ENCODE data around the gene SLC46A1.

The SLC46A1 gene

DNA sequence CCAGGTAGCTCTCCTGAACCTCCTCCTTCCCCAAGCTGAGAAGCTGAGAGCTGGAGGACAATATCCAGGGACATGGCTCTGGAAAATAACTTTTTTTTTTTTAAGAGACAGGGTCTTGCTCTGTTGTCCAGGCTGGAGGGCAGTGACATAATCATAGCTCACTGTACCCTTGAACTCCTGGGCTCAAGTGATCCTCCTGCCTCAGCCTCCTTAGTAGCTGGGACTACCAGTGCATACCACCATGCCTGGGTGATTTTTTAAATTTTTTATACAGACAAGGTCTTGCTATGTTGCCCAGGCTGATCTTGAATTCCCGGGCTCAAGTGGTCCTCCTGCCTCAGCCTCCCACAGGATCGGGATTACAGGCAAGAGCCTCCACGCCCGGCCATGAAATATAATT lies 6.2 kb downstream of the SLC46A1 start:
- peaks cover 0 to 2% of the 10 kb centered on the region in 2 experiments for H3K36me3 ChIP-seq (ENCODE audit: control insufficient read depth in 1 of 2, insufficient read depth in 2 of 2, low read length in 2 of 2)
- H3K27ac ChIP-seq (ENCODE audit: low read depth, low read length), result no peak overlapping the region
- no peak overlapping the region for H3K23ac ChIP-seq (ENCODE audit: low read length)
- H2BK5ac ChIP-seq (ENCODE audit: low read depth, low read length, poor library complexity), result no peak overlapping the region
- H4K8ac ChIP-seq (ENCODE audit: low read depth, low read length), result no peak overlapping the region
- no peak overlapping the region for H3K4ac ChIP-seq (ENCODE audit: low read depth, low read length)
- peaks cover 3% of the 10 kb centered on the region for H3K79me1 ChIP-seq (ENCODE audit: low read length)
- no peak overlapping the region for H3K4me3 ChIP-seq (ENCODE audit: low read depth, low read length)
- no peak overlapping the region for H4K12ac ChIP-seq (ENCODE audit: low read depth, low read length)
- no peak overlapping the region for H3K9ac ChIP-seq (ENCODE audit: low read length)
- no peak overlapping the region for H3K4me2 ChIP-seq (ENCODE audit: low read length)
- H2BK12ac ChIP-seq (ENCODE audit: low read length), result no peak overlapping the region
- DNase-seq, result no peak
- H3K4me1 ChIP-seq (ENCODE audit: control insufficient read depth in 1 of 2, insufficient read depth in 2 of 2, low read length in 2 of 2), result peaks cover 16 to 20% of the 10 kb centered on the region in 2 experiments
- no peak overlapping the region for H2AK5ac ChIP-seq (ENCODE audit: low read length)
- no peak overlapping the region for H2BK120ac ChIP-seq (ENCODE audit: insufficient read depth, low read length, poor library complexity)
- H2AFZ ChIP-seq (ENCODE audit: insufficient read depth, low read length, poor library complexity), result no peak overlapping the region
- H3K79me2 ChIP-seq (ENCODE audit: control insufficient read depth, insufficient read depth, low read length, poor library complexity), result no peaks in the 10 kb centered on the region
- WGBS (ENCODE audit: extremely low coverage, insufficient coverage, insufficient read length), result no CpG with 5 or more reads among the region's 4 CpGs
- H3K27me3 ChIP-seq (ENCODE audit: insufficient read depth, low read length), result no peaks in the 10 kb centered on the region
- no peak overlapping the region for H4K91ac ChIP-seq (ENCODE audit: low read depth, low read length)
- no peaks in the 10 kb centered on the region for H3K9me3 ChIP-seq (ENCODE audit: insufficient read depth, low read depth, low read length)
- no peak overlapping the region for H3K14ac ChIP-seq (ENCODE audit: low read length)
- H3K18ac ChIP-seq (ENCODE audit: low read length), result no peak overlapping the region

DNA sequence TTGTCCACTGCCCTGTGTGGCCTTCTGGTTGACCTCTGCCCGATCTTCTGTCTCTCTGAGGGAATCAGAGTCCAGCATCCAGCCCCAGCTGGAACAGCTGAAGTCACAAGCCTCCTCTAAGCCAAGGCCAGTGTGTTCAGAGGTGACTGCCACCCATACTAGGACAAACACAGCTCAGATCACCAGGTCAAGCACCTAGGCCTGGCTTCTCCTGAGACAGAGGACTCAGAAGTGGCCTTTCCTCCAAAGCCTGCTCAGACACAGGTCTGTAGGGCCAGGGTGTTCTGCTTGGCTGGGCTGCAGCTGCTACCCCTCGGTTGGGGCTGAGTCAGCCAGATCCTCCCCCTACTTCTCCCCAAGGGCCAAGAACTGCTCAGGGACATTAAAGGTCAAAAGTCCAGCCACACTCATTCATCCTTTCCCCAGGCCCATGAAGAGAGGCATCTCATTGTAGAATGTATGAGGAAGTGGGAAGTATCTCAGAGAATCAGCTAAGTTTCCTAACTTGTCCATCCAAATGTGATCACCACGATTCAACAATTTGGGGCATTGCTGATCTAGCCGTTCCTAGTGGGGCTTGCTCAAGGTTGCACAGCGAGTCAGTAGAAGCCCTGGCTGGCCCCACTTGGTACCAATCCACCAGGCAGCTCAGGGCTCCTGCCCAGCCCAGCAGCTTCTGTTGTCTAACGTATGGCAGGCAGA lies 7.6 kb downstream of the SLC46A1 start:
- no peak overlapping the region for H2BK12ac ChIP-seq (ENCODE audit: low read length)
- no peak overlapping the region for H3K23ac ChIP-seq (ENCODE audit: low read length)
- no peak overlapping the region for H4K8ac ChIP-seq (ENCODE audit: low read depth, low read length)
- H3K79me2 ChIP-seq (ENCODE audit: control insufficient read depth, insufficient read depth, low read length, poor library complexity), result no peaks in the 10 kb centered on the region
- peaks cover 0 to 2% of the 10 kb centered on the region in 2 experiments for H3K36me3 ChIP-seq (ENCODE audit: control insufficient read depth in 1 of 2, insufficient read depth in 2 of 2, low read length in 2 of 2)
- no peak overlapping the region for H3K4ac ChIP-seq (ENCODE audit: low read depth, low read length)
- H4K12ac ChIP-seq (ENCODE audit: low read depth, low read length), result no peak overlapping the region
- no peaks in the 10 kb centered on the region for H3K27me3 ChIP-seq (ENCODE audit: insufficient read depth, low read length)
- H4K91ac ChIP-seq (ENCODE audit: low read depth, low read length), result no peak overlapping the region
- no peak overlapping the region for H3K27ac ChIP-seq (ENCODE audit: low read depth, low read length)
- no peak overlapping the region for H2BK5ac ChIP-seq (ENCODE audit: low read depth, low read length, poor library complexity)
- H3K79me1 ChIP-seq (ENCODE audit: low read length), result peaks cover 3% of the 10 kb centered on the region
- H3K18ac ChIP-seq (ENCODE audit: low read length), result no peak overlapping the region
- no peak overlapping the region for H3K4me2 ChIP-seq (ENCODE audit: low read length)
- no peak overlapping the region for H2AK5ac ChIP-seq (ENCODE audit: low read length)
- no peak overlapping the region for H2BK120ac ChIP-seq (ENCODE audit: insufficient read depth, low read length, poor library complexity)
- peaks cover 18 to 20% of the 10 kb centered on the region in 2 experiments for H3K4me1 ChIP-seq (ENCODE audit: control insufficient read depth in 1 of 2, insufficient read depth in 2 of 2, low read length in 2 of 2)
- no peak overlapping the region for H2AFZ ChIP-seq (ENCODE audit: insufficient read depth, low read length, poor library complexity)
- DNase-seq, result no peak
- no peak overlapping the region for H3K14ac ChIP-seq (ENCODE audit: low read length)
- no peaks in the 10 kb centered on the region for H3K9me3 ChIP-seq (ENCODE audit: insufficient read depth, low read depth, low read length)
- H3K4me3 ChIP-seq (ENCODE audit: low read depth, low read length), result no peak overlapping the region
- no peak overlapping the region for H3K9ac ChIP-seq (ENCODE audit: low read length)
- no CpG with 5 or more reads among the region's 6 CpGs for WGBS (ENCODE audit: extremely low coverage, insufficient coverage, insufficient read length)

DNA sequence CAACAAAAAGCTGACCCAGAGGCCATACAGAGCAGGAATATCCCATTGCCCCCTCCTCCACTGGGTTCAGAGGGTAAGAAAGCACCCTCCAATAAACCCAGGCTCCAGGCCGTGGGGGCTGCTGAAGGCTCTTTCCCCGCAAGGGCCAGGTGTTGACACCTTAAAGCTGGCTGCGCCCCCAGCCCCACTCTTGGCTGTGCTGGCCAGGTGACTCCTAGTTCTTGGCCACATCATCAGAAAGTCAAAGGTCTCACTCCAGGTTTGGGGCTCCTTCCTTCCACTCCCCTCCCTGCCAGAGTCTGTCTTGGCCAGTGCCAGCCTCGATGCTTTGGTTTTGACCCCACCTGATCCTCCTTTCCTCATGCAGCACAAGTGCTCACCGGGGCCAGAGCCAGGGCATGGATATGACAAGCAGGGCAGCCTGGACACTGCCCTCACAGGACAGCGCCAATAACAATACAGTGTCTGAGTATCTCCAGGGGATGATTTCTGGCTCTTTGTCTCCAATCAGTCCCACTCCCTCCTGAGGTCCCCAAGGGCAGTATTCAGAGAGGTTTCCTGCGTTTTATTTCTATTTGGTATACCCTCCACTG lies 8.2 kb downstream of the SLC46A1 start:
- Histone ChIP-seq H2BK120ac (ENCODE audit: insufficient read depth, low read length, poor library complexity) (no peak overlapping the region), H2AFZ (ENCODE audit: insufficient read depth, low read length, poor library complexity) (no peak overlapping the region), H3K27me3 (ENCODE audit: insufficient read depth, low read length) (no peaks in the 10 kb centered on the region)

DNA sequence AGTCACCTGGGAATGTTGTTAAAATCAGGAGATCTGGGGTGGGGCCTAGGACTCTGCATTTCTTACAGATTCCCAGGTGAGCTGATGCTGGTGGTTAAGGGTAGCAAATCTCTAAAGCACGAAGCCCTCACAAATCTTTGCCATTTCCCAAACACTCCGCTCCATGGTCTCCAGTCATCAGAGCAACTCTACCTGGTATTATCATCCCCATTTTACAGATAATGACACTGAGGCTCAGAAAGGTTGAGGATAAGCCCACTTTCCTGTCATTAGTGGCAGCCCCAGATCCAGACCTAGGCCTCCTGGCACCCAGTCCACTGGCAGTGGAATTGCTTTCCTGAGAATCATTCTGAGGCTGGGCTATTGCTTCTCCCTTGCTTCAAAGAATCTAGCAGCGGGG lies 8.7 kb downstream of the SLC46A1 start:
- Histone ChIP-seq H2AK5ac (ENCODE audit: low read length) (no peak overlapping the region), H3K9ac (ENCODE audit: low read length) (no peak overlapping the region), H3K18ac (ENCODE audit: low read length) (no peak overlapping the region), H3K79me2 (ENCODE audit: control insufficient read depth, insufficient read depth, low read length, poor library complexity) (no peaks in the 10 kb centered on the region), H3K79me1 (ENCODE audit: low read length) (peaks cover 3% of the 10 kb centered on the region), H4K91ac (ENCODE audit: low read depth, low read length) (no peak overlapping the region), H3K4ac (ENCODE audit: low read depth, low read length) (no peak overlapping the region), H3K23ac (ENCODE audit: low read length) (no peak overlapping the region), H3K4me1 (ENCODE audit: control insufficient read depth in 1 of 2, insufficient read depth in 2 of 2, low read length in 2 of 2) (peaks cover 18 to 20% of the 10 kb centered on the region in 2 experiments), H3K14ac (ENCODE audit: low read length) (no peak overlapping the region), H3K4me3 (ENCODE audit: low read depth, low read length) (no peak overlapping the region), H2AFZ (ENCODE audit: insufficient read depth, low read length, poor library complexity) (no peak overlapping the region), H2BK5ac (ENCODE audit: low read depth, low read length, poor library complexity) (no peak overlapping the region), H3K36me3 (ENCODE audit: control insufficient read depth in 1 of 2, insufficient read depth in 2 of 2, low read length in 2 of 2) (no peaks in the 10 kb centered on the region), H2BK12ac (ENCODE audit: low read length) (no peak overlapping the region), H3K27ac (ENCODE audit: low read depth, low read length) (no peak overlapping the region), H2BK120ac (ENCODE audit: insufficient read depth, low read length, poor library complexity) (no peak overlapping the region), H3K9me3 (ENCODE audit: insufficient read depth, low read depth, low read length) (no peaks in the 10 kb centered on the region), H3K27me3 (ENCODE audit: insufficient read depth, low read length) (no peaks in the 10 kb centered on the region), H3K4me2 (ENCODE audit: low read length) (no peak overlapping the region), H4K8ac (ENCODE audit: low read depth, low read length) (no peak overlapping the region), H4K12ac (ENCODE audit: low read depth, low read length) (no peak overlapping the region)
- no peak for DNase-seq
- WGBS (ENCODE audit: extremely low coverage, insufficient coverage, insufficient read length), result no CpG with 5 or more reads among the region's 3 CpGs

More for the DNA sequence above, 8.2 kb downstream of the SLC46A1 start:
- Histone ChIP-seq H3K4me2 (ENCODE audit: low read length) (no peak overlapping the region), H3K36me3 (ENCODE audit: control insufficient read depth in 1 of 2, insufficient read depth in 2 of 2, low read length in 2 of 2) (peaks cover 0 to 2% of the 10 kb centered on the region in 2 experiments), H3K4me3 (ENCODE audit: low read depth, low read length) (no peak overlapping the region), H3K79me1 (ENCODE audit: low read length) (peaks cover 3% of the 10 kb centered on the region), H3K18ac (ENCODE audit: low read length) (no peak overlapping the region), H4K8ac (ENCODE audit: low read depth, low read length) (no peak overlapping the region), H3K27ac (ENCODE audit: low read depth, low read length) (no peak overlapping the region), H3K79me2 (ENCODE audit: control insufficient read depth, insufficient read depth, low read length, poor library complexity) (no peaks in the 10 kb centered on the region), H3K4me1 (ENCODE audit: control insufficient read depth in 1 of 2, insufficient read depth in 2 of 2, low read length in 2 of 2) (peaks cover 18 to 20% of the 10 kb centered on the region in 2 experiments), H3K9me3 (ENCODE audit: insufficient read depth, low read depth, low read length) (no peaks in the 10 kb centered on the region), H2AK5ac (ENCODE audit: low read length) (peak overlapping the region; percentile 19), H3K9ac (ENCODE audit: low read length) (no peak overlapping the region), H3K14ac (ENCODE audit: low read length) (no peak overlapping the region), H2BK5ac (ENCODE audit: low read depth, low read length, poor library complexity) (no peak overlapping the region), H4K91ac (ENCODE audit: low read depth, low read length) (no peak overlapping the region), H4K12ac (ENCODE audit: low read depth, low read length) (no peak overlapping the region), H3K23ac (ENCODE audit: low read length) (no peak overlapping the region), H2BK12ac (ENCODE audit: low read length) (no peak overlapping the region), H3K4ac (ENCODE audit: low read depth, low read length) (no peak overlapping the region)
- WGBS (ENCODE audit: extremely low coverage, insufficient coverage, insufficient read length), result no CpG with 5 or more reads among the region's 7 CpGs
- no peak for DNase-seq
